ENCODE data around the gene GOT1. TPM values are rescaled to one million over a fixed set of nuclear protein-coding genes. Genes with fewer than 3 reads are reported as not detected.
A peak's percentile ranks its signal among the peaks of the same experiment; 100 is the strongest.

Gene GOT1
- total RNA-seq, 1 experiment from 2014 or later: 32.6 TPM

DNA sequence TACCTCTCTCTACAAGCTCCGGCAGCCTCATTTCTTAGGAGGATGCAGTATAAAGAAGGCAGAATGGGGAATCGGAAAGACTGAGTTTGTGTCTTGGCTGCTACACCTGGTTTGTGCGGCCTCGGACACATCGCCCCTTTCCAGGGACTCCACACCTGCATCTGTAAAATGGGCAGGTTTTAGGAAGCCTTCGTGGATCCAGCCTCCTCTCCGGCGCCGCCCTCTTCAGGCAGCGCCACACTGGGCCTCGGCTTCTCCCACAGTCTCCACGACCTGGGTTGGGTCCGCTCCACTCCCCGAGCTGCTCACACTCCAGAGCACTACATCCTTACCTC lies 341 bp downstream of the GOT1 start:
- H4K20me1 ChIP-seq (ENCODE audit: low read length): no peaks in the 10 kb centered on the region; the same call in 1 of the 2 replicates
- H3K27ac ChIP-seq (ENCODE audit: low read length): no peak overlapping the region
- peaks cover 3% of the 10 kb centered on the region; the same call in 1 of the 2 replicates for H3K36me3 ChIP-seq (ENCODE audit: low read depth, low read length)
- CTCF ChIA-PET: interaction anchor here (0.7 kb wide), 2 partner anchors 36 to 105 kb away, joined by 3 to 4 read pairs; no protein-coding TSS in a partner anchor
- peaks cover 66% of the 10 kb centered on the region for H3K79me2 ChIP-seq (ENCODE audit: low read length)
- intact Hi-C loops (cut with micrococcal nuclease): loop anchor here (1.0 to 10.0 kb wide), 2 partner anchors 35 to 255 kb away; no protein-coding TSS in a partner anchor
- H3K9me2 ChIP-seq (replicated peaks; ENCODE audit: low read length): no peaks in the 10 kb centered on the region
- no peak for DNase-seq
- BruUV-seq (replicated peaks): TSS peak; percentile 71
- TF ChIP-seq EZH2phosphoT487 (IDR thresholded peaks at IDR 0.05; ENCODE audit: borderline replicate concordance, low read length) (no peak), EZH2 (IDR thresholded peaks at IDR 0.05; ENCODE audit: low read length, unreplicated experiment) (no peak)
- TF ChIP-seq, protein P1, sequence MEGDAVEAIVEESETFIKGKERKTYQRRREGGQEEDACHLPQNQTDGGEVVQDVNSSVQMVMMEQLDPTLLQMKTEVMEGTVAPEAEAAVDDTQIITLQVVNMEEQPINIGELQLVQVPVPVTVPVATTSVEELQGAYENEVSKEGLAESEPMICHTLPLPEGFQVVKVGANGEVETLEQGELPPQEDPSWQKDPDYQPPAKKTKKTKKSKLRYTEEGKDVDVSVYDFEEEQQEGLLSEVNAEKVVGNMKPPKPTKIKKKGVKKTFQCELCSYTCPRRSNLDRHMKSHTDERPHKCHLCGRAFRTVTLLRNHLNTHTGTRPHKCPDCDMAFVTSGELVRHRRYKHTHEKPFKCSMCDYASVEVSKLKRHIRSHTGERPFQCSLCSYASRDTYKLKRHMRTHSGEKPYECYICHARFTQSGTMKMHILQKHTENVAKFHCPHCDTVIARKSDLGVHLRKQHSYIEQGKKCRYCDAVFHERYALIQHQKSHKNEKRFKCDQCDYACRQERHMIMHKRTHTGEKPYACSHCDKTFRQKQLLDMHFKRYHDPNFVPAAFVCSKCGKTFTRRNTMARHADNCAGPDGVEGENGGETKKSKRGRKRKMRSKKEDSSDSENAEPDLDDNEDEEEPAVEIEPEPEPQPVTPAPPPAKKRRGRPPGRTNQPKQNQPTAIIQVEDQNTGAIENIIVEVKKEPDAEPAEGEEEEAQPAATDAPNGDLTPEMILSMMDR (conservative IDR thresholded peaks at IDR 0.05; ENCODE audit: low read depth, low read length): no peak
- H3K9me3 ChIP-seq (ENCODE audit: low read length): no peaks in the 10 kb centered on the region
- H3F3A ChIP-seq (ENCODE audit: low read length, unreplicated experiment): no peaks in the 10 kb centered on the region
- peak overlapping the region; percentile 98 for H3K4me3 ChIP-seq (ENCODE audit: low read length)
- peak overlapping the region; percentile 80 for H2AFZ ChIP-seq (ENCODE audit: low read length)
- no peaks in the 10 kb centered on the region for H3K27me3 ChIP-seq (ENCODE audit: low read length)
- H3K4me2 ChIP-seq (ENCODE audit: low read length): peak overlapping the region; percentile 95
- peak; percentile 10 for ATAC-seq
- POLR2A ChIA-PET (ENCODE audit: unreplicated experiment): interaction anchor here (0.7 kb wide), 1 partner anchor 91 kb away, joined by 3 read pairs; no protein-coding TSS in a partner anchor
- H3K9ac ChIP-seq (ENCODE audit: low read length): peak overlapping the region; percentile 83
- H3K4me1 ChIP-seq (ENCODE audit: insufficient read depth, low read length): peaks cover 6% of the 10 kb centered on the region

DNA sequence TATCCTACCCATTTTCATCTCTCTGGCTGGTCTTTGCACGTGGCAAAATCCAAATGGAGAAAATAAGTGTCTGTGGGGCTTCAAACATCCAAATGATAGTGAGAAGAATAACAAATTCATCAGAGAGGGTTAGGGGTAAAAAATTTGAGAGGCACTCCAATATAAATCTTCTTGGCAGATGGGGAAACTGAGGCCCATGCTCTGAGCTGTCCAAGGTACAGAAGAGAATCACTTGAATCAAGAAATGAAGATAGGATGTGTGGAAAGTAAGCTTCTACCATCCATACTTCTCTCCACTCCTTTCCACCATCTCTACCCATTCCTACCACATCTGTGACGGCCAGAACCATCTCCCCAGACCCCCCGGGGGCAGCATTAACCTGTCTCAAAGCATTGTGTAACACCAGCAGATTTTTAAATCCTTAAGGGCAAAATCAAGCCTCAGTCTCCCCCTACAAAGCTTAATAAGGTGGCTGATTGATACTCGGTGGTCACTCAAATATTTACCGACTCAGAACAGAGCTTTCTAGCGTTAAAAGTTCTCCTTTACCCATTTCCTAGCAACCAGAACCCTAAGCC lies 818 bp downstream of the GOT1 start:
- DNase-seq (no peak), ATAC-seq (no peak)
- H3K36me3 ChIP-seq (ENCODE audit: low read depth, low read length): peaks cover 4% of the 10 kb centered on the region; the same call in 1 of the 2 replicates
- peaks cover 6% of the 10 kb centered on the region for H3K4me1 ChIP-seq (ENCODE audit: insufficient read depth, low read length)
- H3K27me3 ChIP-seq (ENCODE audit: low read length): no peaks in the 10 kb centered on the region
- H3K9ac ChIP-seq (ENCODE audit: low read length): peak overlapping the region; percentile 83
- no peaks in the 10 kb centered on the region for H3F3A ChIP-seq (ENCODE audit: low read length, unreplicated experiment)
- H3K4me2 ChIP-seq (ENCODE audit: low read length): peak overlapping the region; percentile 95
- peaks cover 67% of the 10 kb centered on the region for H3K79me2 ChIP-seq (ENCODE audit: low read length)
- no peaks in the 10 kb centered on the region for H3K9me2 ChIP-seq (replicated peaks; ENCODE audit: low read length)
- BruUV-seq (replicated peaks): no TSS peak
- peak overlapping the region; percentile 98 for H3K4me3 ChIP-seq (ENCODE audit: low read length)
- intact Hi-C loops (cut with micrococcal nuclease): loop anchor here (1.0 to 10.0 kb wide), 2 partner anchors 34 to 255 kb away; no protein-coding TSS in a partner anchor
- H2AFZ ChIP-seq (ENCODE audit: low read length): peak overlapping the region; percentile 80; the same call in 1 of the 2 replicates
- H3K9me3 ChIP-seq (ENCODE audit: low read length): no peaks in the 10 kb centered on the region
- TF ChIP-seq EZH2phosphoT487 (IDR thresholded peaks at IDR 0.05; ENCODE audit: borderline replicate concordance, low read length) (no peak), EZH2 (IDR thresholded peaks at IDR 0.05; ENCODE audit: low read length, unreplicated experiment) (no peak)
- TF ChIP-seq, protein P1 (conservative IDR thresholded peaks at IDR 0.05; ENCODE audit: low read depth, low read length): no peak
- ChIA-PET POLR2A (ENCODE audit: unreplicated experiment) (no interaction called here), CTCF (interaction anchor here (0.7 kb wide), 2 partner anchors 36 to 104 kb away, joined by 3 to 4 read pairs; no protein-coding TSS in a partner anchor)
- H3K27ac ChIP-seq (ENCODE audit: low read length): no peak overlapping the region
- no peaks in the 10 kb centered on the region; the same call in 1 of the 2 replicates for H4K20me1 ChIP-seq (ENCODE audit: low read length)
